ENCODE measurements around the gene ALPK1. TPM values are rescaled to one million over a fixed set of nuclear protein-coding genes. Genes with fewer than 3 reads are reported as not detected.

ALPK1 gene
- total RNA-seq, 4 donors from 2014 or later: 6.9 to 42.2 (median 22.9) TPM

DNA sequence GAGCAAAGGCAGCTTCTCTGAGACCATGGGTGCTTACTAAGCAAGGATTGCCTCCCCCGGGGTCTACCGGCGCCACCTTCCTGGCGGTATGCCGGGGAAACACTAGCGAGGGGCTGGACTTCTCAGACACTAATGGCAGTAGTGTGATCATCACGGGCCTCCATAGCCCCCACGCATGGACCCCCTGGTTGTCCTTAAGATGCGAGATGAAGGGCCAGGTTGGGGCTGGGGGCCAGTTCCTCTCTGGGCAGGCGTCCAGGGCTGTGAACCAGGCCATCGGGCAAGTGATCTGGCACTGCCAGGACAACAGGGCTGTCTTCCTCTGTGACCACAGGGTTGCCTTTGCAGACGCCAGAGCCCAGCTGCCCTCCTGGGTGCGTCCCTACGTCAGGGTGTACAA, 60.7 kb downstream of the ALPK1 start:
- no peaks in the 10 kb centered on the region for H3K27me3 ChIP-seq
- no peak for DNase-seq
- TF ChIP-seq, protein P1, sequence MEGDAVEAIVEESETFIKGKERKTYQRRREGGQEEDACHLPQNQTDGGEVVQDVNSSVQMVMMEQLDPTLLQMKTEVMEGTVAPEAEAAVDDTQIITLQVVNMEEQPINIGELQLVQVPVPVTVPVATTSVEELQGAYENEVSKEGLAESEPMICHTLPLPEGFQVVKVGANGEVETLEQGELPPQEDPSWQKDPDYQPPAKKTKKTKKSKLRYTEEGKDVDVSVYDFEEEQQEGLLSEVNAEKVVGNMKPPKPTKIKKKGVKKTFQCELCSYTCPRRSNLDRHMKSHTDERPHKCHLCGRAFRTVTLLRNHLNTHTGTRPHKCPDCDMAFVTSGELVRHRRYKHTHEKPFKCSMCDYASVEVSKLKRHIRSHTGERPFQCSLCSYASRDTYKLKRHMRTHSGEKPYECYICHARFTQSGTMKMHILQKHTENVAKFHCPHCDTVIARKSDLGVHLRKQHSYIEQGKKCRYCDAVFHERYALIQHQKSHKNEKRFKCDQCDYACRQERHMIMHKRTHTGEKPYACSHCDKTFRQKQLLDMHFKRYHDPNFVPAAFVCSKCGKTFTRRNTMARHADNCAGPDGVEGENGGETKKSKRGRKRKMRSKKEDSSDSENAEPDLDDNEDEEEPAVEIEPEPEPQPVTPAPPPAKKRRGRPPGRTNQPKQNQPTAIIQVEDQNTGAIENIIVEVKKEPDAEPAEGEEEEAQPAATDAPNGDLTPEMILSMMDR (IDR thresholded peaks at IDR 0.05): no peak
- TF ChIP-seq POLR2A (IDR thresholded peaks at IDR 0.05): no peak
- no peak overlapping the region for H3K27ac ChIP-seq
- no peaks in the 10 kb centered on the region for H3K4me1 ChIP-seq
- intact Hi-C loops (cut with DNase I; ENCODE audit: low total_unique reads): no loop called here
- peaks cover 0 to 2% of the 10 kb centered on the region in 2 donors for H3K9me3 ChIP-seq
- H3K4me3 ChIP-seq: no peak overlapping the region
- H3K36me3 ChIP-seq: no peaks in the 10 kb centered on the region

DNA sequence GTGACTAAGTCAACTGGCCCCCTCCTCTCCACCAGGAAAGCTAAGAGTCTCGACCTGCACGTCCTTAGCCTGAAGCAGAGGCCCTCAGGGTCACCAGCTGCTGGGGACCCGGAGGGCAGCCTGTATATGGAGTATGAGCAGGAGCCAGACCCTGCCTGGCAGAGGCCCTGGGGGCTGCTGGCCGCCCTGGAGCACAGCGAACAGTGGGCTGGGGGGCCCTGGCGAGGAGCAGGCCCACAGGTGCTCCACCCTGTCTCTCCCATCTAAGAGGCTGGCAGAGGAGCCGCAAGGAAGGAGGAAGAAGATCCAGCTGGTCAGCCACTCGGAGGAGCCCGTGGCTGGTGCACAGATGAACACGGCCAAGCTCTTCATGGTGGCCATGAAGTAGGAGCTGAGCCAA, 61.2 kb downstream of the ALPK1 start:
- intact Hi-C loops (cut with DNase I; ENCODE audit: low total_unique reads): no loop called here
- H3K4me1 ChIP-seq: no peaks in the 10 kb centered on the region

DNA sequence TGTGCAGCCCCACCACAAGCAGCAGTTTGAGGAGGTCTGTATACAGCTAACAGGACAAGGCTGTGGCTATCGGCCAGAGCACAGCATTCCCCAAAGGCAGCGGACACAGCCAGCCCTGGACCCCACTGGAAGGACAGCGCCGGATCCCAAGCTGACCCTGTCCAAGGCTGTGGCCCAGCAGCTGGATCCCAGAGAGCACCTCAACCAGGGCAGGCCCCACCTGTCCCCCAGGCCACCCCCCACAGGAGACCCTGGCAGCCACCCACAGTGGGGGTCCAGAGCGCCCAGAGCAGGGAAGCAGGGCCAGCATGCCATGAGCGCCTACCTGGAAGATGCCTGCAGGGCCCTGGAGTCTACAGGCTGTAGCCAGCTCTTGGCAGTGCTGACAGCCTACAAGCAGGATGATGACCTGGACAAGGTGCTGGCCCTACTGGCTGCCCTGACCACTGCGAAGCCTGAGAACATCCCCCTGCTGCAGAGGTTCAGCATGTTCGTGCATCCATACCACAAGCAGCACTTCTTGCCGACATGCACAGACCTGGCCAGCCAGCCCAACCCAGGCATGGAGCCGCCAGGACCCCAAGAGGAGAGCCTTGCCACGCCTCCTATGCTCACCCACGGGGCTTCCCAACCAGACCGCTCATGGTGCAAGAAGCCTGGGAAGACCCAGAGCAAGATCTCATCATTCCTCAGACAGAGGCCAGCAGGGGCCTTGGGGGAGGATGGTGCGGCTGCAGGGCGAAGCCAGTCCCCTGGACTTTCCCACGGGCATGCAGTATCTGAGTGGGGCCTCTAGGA, 62.0 kb downstream of the ALPK1 start:
- Histone ChIP-seq H3K27me3 (no peaks in the 10 kb centered on the region), H3K4me1 (no peaks in the 10 kb centered on the region), H3K36me3 (no peaks in the 10 kb centered on the region), H3K9me3 (peaks cover 0 to 3% of the 10 kb centered on the region in 2 donors), H3K4me3 (no peak overlapping the region), H3K27ac (no peak overlapping the region)
- intact Hi-C loops (cut with DNase I; ENCODE audit: low total_unique reads): no loop called here
- DNase-seq: no peak
- no peak for TF ChIP-seq POLR2A (IDR thresholded peaks at IDR 0.05)
- TF ChIP-seq, protein P1 (IDR thresholded peaks at IDR 0.05): no peak

More for the DNA sequence above, 61.2 kb downstream of the ALPK1 start:
- no peak overlapping the region for H3K4me3 ChIP-seq
- no peaks in the 10 kb centered on the region for H3K27me3 ChIP-seq
- peaks cover 0 to 3% of the 10 kb centered on the region in 2 donors for H3K9me3 ChIP-seq
- H3K36me3 ChIP-seq: no peaks in the 10 kb centered on the region
- TF ChIP-seq POLR2A (IDR thresholded peaks at IDR 0.05): no peak
- TF ChIP-seq, protein P1 (IDR thresholded peaks at IDR 0.05): no peak
- no peak overlapping the region for H3K27ac ChIP-seq
- no peak for DNase-seq

DNA sequence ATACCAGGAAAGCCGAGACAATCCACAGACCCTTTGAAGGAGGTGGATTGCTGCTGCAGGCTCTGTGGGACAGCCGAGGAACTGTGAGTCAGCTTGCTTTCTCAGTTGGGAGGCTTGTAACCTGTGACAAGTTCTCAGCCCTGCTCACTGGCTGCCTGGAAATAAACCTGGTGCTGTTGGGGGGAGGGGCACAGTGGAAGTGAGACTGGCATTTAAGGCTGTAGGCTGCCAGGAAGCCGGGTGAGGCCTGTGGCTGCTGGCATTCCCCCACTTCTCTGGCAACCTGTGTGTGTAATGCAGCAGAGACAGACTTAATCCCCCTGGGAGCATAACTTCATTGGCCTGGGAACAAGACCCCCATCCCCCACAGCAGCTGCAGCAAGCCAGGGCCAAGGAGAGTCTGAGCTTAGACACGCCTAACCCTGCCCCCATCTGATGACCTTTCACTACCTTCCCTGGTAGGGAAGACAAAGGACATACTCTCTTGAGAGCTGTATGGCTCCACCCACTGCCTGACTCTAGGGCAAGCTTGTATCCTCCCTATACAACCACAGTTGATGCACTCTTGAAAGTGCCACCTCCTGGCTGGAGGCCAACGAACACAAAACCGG, 64.1 kb downstream of the ALPK1 start:
- Histone ChIP-seq H3K27ac (no peak overlapping the region), H3K9me3 (peaks cover 0 to 3% of the 10 kb centered on the region in 2 donors), H3K36me3 (no peaks in the 10 kb centered on the region), H3K27me3 (no peaks in the 10 kb centered on the region), H3K4me3 (no peak overlapping the region), H3K4me1 (no peaks in the 10 kb centered on the region)
- TF ChIP-seq, protein P1 (IDR thresholded peaks at IDR 0.05): no peak
- no peak for TF ChIP-seq POLR2A (IDR thresholded peaks at IDR 0.05)
- DNase-seq: no peak
- intact Hi-C loops (cut with DNase I; ENCODE audit: low total_unique reads): no loop called here

DNA sequence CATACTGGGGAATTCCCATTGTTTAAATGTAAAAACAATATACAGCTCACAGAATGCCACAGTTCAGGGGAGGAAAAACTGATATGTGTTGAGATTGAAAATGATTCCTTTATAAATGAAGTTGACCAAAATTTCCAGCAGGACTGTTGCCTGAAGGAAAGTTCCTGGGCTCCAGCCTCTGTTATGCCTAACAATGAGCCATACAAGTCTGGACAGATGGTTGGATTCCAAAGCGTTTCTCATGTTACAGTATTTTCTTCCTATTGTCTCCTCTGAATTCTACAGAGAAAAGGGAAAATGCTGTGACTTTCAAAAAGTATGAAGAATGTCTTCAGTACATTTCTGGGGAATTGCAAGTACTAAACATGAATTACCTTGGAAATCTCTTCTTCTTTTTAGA, 73.3 kb downstream of the ALPK1 start:
- Histone ChIP-seq H3K27me3 (no peaks in the 10 kb centered on the region), H3K4me3 (no peak overlapping the region), H3K36me3 (no peaks in the 10 kb centered on the region), H3K27ac (no peak overlapping the region), H3K4me1 (no peaks in the 10 kb centered on the region), H3K9me3 (peaks cover 0 to 11% of the 10 kb centered on the region in 2 donors)
- intact Hi-C loops (cut with DNase I; ENCODE audit: low total_unique reads): no loop called here
- DNase-seq: no peak
- TF ChIP-seq, protein P1 (IDR thresholded peaks at IDR 0.05): no peak
- TF ChIP-seq POLR2A (IDR thresholded peaks at IDR 0.05): no peak

Measured in uterus (tissue), 4 donors.